ENCODE measurements around the gene STX16.

GRCh38 chr20:58675641-58676040 is 24.6 kb downstream of the STX16 start:
- no peak for TF ChIP-seq CTCF (conservative IDR thresholded peaks at IDR 0.05; ENCODE audit: low read depth, low read length)
- no peak for TF ChIP-seq EZH2 (IDR thresholded peaks at IDR 0.05; ENCODE audit: borderline replicate concordance, low read depth, low read length, poor library complexity, severe bottlenecking)
